Lower lobe of right lung (tissue), 2 donors: ENCODE data around the gene B3GALT5. TPM values are rescaled to one million over a fixed set of nuclear protein-coding genes. Genes with fewer than 3 reads are reported as not detected.

Experiments
- ATAC-seq, 2 donors: fragments of 200-7000 bp; cut with Tn5 transposase; one replicate each; pipeline ENCODE4 v1.9.1; 2020 to 2022; ENCODE audit warnings: mild to moderate bottlenecking in 2 of 2, moderate library complexity in 2 of 2
- DNase-seq: peaks from one replicate; pipeline ENCODE4 v3.0.0-alpha.2; 2020
- H3K27ac ChIP-seq: fragments of 200-600 bp; one replicate; pipeline ENCODE4 v1.8.0; 2022
- H3K27me3 ChIP-seq: fragments of 200-600 bp; one replicate; pipeline ENCODE4 v1.8.0; 2022; ENCODE audit warnings: low read depth
- H3K36me3 ChIP-seq: fragments of 200-600 bp; one replicate; pipeline ENCODE4 v1.8.0; 2022; ENCODE audit warnings: mild to moderate bottlenecking
- H3K4me1 ChIP-seq: fragments of 200-600 bp; one replicate; pipeline ENCODE4 v1.8.0; 2022
- H3K4me3 ChIP-seq: fragments of 200-600 bp; one replicate; pipeline ENCODE4 v1.8.0; 2022; ENCODE audit warnings: mild to moderate bottlenecking
- H3K9me3 ChIP-seq: fragments of 200-600 bp; one replicate; pipeline ENCODE4 v1.8.0; 2022
- intact Hi-C: fragments of 100-400 bp; cut with DNase I; formaldehyde crosslinking; loops from one replicate; pipeline ENCODE4 v1.11.0; 2022
- total RNA-seq: library from RNA; stranded (reverse); fragmentation: NEBNext Ultra II Directional; extraction: Animal tissue kit (Norgen Biotek cat#: 25700); gene quantifications from one replicate; pipeline ENCODE4 v1.2.1, GENCODE V29; 2021
- TF ChIP-seq, protein P1 (sequence below): fragments of 200-600 bp; IDR thresholded peaks from one replicate; pipeline ENCODE4 v1.8.0; 2022; ENCODE audit warnings: antibody characterized with exemption, mild to moderate bottlenecking
- donor health status: DM: no; HTN: yes; CAD: no; lungs with severe emphysema.

B3GALT5 gene
- total RNA-seq, 1 donor from 2014 or later, result 1.5 TPM

DNA sequence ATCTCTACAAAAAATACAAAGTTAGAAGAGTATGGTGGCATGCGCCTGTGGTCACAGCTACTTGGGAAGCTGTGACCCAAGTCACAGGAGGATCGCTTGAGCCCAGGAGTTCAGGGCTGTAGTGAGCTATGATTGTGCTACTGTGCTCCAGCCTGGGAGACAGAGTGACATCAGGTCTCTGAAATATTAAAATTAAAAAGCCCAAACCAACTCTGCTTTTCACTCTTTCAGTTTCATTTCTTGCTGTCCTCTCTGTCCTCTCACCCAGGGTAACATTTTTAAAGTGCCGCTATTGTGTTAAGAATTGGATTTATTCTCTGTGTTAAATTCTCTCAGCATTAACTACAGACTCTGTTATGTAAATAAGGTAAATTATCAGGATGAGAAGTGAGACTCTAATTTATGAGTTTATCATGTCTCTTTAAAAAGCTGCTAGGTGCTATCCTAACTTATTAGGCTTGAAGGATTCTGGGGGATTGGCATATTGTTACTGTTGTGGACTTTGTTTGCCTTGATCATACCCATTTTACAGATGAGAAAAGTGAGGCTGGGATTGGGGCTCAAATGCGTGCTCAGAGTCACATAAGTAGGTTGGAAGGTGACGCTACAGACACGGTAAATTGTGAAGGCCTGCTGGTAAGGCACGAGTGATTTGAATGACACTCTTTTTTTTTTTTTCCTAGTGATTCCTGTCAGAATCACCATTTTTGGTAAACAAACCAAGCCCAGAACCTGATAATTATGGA lies 46.5 kb downstream of the B3GALT5 start:
- H3K27me3 ChIP-seq, result no peaks in the 10 kb centered on the region
- H3K4me3 ChIP-seq, result no peak overlapping the region
- H3K4me1 ChIP-seq, result peaks cover 8% of the 10 kb centered on the region
- H3K27ac ChIP-seq, result no peak overlapping the region
- intact Hi-C loops, result no loop called here
- H3K36me3 ChIP-seq, result no peaks in the 10 kb centered on the region
- DNase-seq (no peak), ATAC-seq (no peak)
- H3K9me3 ChIP-seq, result no peaks in the 10 kb centered on the region
- TF ChIP-seq, protein P1, sequence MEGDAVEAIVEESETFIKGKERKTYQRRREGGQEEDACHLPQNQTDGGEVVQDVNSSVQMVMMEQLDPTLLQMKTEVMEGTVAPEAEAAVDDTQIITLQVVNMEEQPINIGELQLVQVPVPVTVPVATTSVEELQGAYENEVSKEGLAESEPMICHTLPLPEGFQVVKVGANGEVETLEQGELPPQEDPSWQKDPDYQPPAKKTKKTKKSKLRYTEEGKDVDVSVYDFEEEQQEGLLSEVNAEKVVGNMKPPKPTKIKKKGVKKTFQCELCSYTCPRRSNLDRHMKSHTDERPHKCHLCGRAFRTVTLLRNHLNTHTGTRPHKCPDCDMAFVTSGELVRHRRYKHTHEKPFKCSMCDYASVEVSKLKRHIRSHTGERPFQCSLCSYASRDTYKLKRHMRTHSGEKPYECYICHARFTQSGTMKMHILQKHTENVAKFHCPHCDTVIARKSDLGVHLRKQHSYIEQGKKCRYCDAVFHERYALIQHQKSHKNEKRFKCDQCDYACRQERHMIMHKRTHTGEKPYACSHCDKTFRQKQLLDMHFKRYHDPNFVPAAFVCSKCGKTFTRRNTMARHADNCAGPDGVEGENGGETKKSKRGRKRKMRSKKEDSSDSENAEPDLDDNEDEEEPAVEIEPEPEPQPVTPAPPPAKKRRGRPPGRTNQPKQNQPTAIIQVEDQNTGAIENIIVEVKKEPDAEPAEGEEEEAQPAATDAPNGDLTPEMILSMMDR, result no peak

DNA sequence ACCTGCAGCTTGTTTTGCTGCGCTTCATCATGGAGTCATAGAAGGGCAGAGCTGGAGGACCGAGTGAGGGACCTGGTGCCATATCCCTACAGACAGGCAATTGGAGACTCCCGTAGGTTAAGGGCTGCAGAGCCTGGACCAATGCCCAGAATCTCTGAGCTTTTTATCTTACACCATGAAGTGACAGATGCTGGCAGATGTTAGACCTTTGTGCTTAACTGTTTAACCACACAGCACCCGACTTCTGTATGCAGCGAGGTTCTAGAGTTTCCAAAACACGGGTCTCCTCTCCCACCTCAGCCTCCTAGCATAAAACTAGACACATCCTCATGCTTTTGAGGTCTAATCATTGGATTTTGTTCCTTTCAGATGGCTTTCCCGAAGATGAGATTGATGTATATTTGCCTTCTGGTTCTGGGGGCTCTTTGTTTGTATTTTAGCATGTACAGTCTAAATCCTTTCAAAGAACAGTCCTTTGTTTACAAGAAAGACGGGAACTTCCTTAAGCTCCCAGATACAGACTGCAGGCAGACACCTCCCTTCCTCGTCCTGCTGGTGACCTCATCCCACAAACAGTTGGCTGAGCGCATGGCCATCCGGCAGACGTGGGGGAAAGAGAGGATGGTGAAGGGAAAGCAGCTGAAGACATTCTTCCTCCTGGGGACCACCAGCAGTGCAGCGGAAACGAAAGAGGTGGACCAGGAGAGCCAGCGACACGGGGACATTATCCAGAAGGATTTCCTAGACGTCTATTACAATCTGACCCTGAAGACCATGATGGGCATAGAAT lies 47.6 kb downstream of the B3GALT5 start:
- H3K4me3 ChIP-seq, result peak overlapping the region; percentile 24
- H3K9me3 ChIP-seq, result no peaks in the 10 kb centered on the region
- ATAC-seq (peak; percentile 36 to 41), DNase-seq (no peak)
- H3K4me1 ChIP-seq, result peaks cover 8% of the 10 kb centered on the region
- no peaks in the 10 kb centered on the region for H3K27me3 ChIP-seq
- H3K36me3 ChIP-seq, result no peaks in the 10 kb centered on the region
- H3K27ac ChIP-seq, result peak overlapping the region; percentile 36
- TF ChIP-seq, protein P1, result no peak
- intact Hi-C loops, result no loop called here

DNA sequence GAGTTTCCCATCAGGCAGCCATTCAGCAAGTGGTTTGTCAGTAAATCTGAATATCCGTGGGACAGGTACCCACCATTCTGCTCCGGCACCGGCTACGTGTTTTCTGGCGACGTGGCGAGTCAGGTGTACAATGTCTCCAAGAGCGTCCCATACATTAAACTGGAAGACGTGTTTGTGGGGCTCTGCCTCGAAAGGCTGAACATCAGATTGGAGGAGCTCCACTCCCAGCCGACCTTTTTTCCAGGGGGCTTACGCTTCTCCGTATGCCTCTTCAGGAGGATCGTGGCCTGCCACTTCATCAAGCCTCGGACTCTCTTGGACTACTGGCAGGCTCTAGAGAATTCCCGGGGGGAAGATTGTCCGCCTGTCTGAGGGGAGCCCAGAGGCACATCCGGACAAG lies 48.4 kb downstream of the B3GALT5 start:
- Histone ChIP-seq H3K27me3 (no peaks in the 10 kb centered on the region), H3K36me3 (no peaks in the 10 kb centered on the region), H3K4me1 (peaks cover 8% of the 10 kb centered on the region), H3K9me3 (no peaks in the 10 kb centered on the region), H3K4me3 (no peak overlapping the region), H3K27ac (peak overlapping the region; percentile 36)
- no peak for DNase-seq
- TF ChIP-seq, protein P1, result no peak
- ATAC-seq, result no peak
- intact Hi-C loops, result no loop called here

DNA sequence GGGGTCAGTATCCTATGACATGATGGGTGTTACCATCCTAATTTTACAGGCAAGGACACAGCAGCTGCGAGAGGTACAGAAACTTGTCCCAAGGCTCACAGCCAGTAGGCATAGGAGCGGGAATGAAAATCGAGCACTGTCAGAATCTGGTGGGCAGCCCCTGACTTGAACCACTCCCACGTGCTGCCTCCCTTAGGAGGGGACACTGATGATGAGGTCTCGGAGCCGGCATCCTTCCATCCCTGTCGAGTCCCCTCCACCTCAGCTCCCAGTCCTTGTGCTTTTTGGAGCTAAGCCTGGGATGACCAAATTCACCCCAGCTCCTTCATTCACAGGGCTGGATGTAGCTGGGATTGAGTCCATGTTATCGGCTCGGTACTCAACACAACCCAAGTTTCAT lies 49.0 kb downstream of the B3GALT5 start:
- Histone ChIP-seq H3K4me1 (peaks cover 8% of the 10 kb centered on the region), H3K27me3 (no peaks in the 10 kb centered on the region), H3K36me3 (no peaks in the 10 kb centered on the region), H3K27ac (no peak overlapping the region), H3K9me3 (no peaks in the 10 kb centered on the region), H3K4me3 (no peak overlapping the region)
- TF ChIP-seq, protein P1, result no peak
- ATAC-seq (no peak), DNase-seq (no peak)
- intact Hi-C loops, result no loop called here

DNA sequence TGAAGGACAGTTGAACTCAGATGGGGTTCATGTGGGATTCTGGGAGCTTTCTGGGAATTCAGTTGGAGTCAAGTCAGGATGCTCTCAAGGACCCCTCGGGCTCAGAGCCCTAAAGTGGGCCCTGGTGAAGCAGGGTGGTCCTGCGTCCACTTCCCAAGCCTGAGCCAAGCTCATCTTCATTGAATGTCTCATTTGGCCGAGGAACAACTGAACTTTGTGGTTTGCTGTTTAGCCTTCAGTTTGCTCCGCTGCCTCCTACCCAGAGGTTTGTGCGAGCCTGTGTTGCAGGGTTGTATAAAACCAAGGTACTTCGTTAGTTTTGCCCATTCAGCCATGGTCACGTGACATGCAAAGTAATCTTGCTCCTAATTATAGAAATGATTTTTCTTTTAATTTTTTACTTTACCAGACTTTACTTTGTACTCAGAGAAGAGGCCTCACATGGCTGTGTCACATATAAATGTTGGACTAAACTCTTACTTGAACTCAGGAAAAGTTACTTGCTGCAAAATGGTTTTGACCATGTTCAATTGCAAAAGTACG lies 49.7 kb downstream of the B3GALT5 start:
- intact Hi-C loops, result no loop called here
- Histone ChIP-seq H3K4me3 (no peak overlapping the region), H3K36me3 (no peaks in the 10 kb centered on the region), H3K27me3 (no peaks in the 10 kb centered on the region), H3K27ac (no peak overlapping the region), H3K4me1 (peaks cover 8% of the 10 kb centered on the region), H3K9me3 (no peaks in the 10 kb centered on the region)
- TF ChIP-seq, protein P1, result no peak
- ATAC-seq (no peak), DNase-seq (no peak)
